Measurements from ENCODE around the gene THAP2. TPM values are rescaled to one million over a fixed set of nuclear protein-coding genes. Genes with fewer than 3 reads are reported as not detected.

The THAP2 gene
- total and polyA plus RNA-seq, 12 donors, result 2.3 to 9.7 (median 6.1) TPM

DNA sequence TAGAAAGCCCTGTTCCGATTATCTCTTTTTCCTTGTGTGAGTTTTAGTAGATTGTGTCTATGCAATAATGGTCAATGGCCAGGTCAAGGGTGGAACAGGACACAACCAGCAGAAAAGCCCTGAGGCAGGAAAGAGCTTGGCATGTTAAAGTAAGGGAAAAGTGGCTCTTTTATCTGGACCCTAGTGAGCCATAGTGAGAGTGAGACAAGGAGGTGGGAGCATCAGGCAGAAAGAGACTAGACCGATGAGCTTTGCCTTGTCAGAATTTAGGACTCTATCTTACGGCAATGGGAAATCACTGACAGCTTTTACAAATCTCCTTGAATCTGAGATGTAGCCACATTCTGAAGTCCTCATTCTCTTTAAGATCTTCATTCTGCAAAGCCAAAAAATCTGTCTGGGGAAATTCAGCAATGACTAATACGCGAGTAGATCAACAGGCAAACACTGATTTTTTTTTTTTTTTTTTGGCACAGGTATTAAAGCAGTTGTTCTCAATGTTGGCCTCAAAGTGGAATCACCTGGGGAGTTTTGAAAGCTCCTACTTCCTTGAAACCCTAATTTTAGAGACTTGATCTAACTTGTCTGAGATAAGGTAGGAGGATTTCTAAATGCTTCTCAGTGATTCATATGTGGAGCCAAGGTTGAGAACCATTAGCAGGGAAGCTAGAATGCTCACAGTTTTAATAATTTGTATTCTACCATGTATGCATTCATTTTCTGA, 55.7 kb downstream of the THAP2 start:
- no peaks in the 10 kb centered on the region for H3K36me3 ChIP-seq
- intact Hi-C loops (cut with DNase I), result no loop called here
- no peaks in the 10 kb centered on the region for H3K4me1 ChIP-seq
- no peaks in the 10 kb centered on the region for H3K27me3 ChIP-seq
- DNase-seq (no peak), ATAC-seq (no peak)
- TF ChIP-seq, protein P1, sequence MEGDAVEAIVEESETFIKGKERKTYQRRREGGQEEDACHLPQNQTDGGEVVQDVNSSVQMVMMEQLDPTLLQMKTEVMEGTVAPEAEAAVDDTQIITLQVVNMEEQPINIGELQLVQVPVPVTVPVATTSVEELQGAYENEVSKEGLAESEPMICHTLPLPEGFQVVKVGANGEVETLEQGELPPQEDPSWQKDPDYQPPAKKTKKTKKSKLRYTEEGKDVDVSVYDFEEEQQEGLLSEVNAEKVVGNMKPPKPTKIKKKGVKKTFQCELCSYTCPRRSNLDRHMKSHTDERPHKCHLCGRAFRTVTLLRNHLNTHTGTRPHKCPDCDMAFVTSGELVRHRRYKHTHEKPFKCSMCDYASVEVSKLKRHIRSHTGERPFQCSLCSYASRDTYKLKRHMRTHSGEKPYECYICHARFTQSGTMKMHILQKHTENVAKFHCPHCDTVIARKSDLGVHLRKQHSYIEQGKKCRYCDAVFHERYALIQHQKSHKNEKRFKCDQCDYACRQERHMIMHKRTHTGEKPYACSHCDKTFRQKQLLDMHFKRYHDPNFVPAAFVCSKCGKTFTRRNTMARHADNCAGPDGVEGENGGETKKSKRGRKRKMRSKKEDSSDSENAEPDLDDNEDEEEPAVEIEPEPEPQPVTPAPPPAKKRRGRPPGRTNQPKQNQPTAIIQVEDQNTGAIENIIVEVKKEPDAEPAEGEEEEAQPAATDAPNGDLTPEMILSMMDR (IDR thresholded peaks at IDR 0.05), result no peak
- no peak overlapping the region for H3K4me3 ChIP-seq
- WGBS, 2 donors, result 90 to 91% methylated on average over 5 of the region's 5 CpGs
- peaks cover 0 to 9% (median 0%) of the 10 kb centered on the region in 11 donors for H3K9me3 ChIP-seq
- H3K27ac ChIP-seq, result no peak overlapping the region

DNA sequence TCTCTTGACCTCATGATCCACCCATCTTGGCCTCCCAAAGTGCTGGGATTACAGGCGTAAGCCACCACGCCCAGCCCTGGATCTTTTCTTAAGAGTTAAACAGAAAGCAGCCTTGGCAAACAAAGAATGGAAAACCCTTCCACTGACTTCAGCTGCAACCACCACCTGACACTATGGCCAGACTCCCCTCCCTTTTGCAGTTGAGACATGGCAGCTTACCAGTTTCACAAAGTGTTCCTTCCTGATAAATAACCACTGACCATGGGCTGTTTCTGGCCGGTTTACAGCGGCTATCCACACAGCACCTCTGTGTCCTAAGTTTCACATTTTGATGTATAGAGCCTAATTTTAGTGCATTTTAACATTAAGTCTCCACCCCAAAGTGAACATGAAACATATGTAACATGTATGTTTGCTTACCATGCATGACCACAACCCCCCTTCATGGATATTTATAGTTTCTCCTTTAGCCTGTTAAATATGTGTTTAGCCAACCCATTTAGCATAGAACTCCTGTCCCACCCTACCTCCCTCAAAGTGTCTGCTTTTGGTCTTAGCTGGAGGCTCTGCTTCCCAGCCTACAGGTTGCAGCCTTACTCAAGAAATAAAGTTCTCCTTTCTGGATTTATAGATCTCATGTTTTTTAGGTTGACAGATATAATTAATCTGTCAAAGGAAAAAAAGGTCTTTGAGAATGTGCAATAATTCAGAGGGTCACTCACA, 57.8 kb downstream of the THAP2 start:
- intact Hi-C loops (cut with DNase I), result no loop called here
- no peak overlapping the region for H3K27ac ChIP-seq
- peak in 5 of 8 donors; percentile 38 to 89 (median 53) for ATAC-seq
- H3K27me3 ChIP-seq, result no peaks in the 10 kb centered on the region
- H3K4me3 ChIP-seq, result no peak overlapping the region
- H3K4me1 ChIP-seq, result no peaks in the 10 kb centered on the region
- peak in 1 of 2 donors; percentile 4 for DNase-seq
- H3K36me3 ChIP-seq, result no peaks in the 10 kb centered on the region
- TF ChIP-seq, protein P1 (IDR thresholded peaks at IDR 0.05), result no peak
- 80 to 87% methylated on average over 4 of the region's 4 CpGs for WGBS, 2 donors
- H3K9me3 ChIP-seq, result peaks cover 0 to 3% (median 0%) of the 10 kb centered on the region in 11 donors

DNA sequence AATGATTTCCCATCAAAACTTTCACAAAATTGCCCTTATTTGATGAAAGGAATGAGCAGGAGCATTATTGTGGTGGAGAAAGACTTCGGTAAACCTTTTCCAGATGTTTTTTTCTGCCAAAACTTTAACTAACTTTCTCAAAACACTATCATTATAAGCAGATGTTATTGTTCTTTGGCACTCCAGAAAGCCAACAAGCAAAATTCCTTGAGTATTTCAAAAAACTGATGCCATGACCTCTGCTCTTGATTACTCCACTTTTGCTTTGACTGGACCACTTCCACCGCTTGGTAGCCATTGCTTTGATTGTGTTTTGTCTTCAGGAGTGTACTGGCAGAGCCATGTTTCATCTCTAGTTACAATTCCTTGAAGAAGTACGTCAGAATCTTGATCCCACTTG, 60.9 kb downstream of the THAP2 start:
- TF ChIP-seq, protein P1 (IDR thresholded peaks at IDR 0.05), result no peak
- 73 to 79% methylated on average over 3 of the region's 3 CpGs for WGBS, 2 donors
- Histone ChIP-seq H3K27me3 (no peaks in the 10 kb centered on the region), H3K27ac (no peak overlapping the region), H3K9me3 (peaks cover 0 to 3% (median 0%) of the 10 kb centered on the region in 11 donors), H3K4me3 (no peak overlapping the region), H3K4me1 (no peaks in the 10 kb centered on the region), H3K36me3 (no peaks in the 10 kb centered on the region)
- intact Hi-C loops (cut with DNase I), result no loop called here
- ATAC-seq, result no peak
- no peak for DNase-seq

DNA sequence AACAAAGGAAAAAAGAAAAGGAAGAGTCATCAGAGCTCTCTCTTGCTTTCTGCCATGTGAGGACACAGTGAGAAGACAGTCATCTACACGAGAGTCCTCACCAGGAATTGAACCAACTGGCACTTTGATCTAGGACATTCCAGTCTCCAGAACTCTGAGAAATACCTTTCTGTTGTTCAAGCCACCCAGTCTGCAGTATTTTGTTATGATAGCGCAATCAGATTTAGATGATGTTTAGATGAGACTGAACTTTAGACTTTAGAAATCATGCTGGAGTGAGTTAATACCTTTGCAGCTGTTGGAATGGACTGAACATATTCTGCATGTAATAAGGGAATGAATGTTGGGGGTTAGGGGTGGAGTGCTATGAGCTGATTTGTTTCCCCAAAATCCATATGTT, 62.4 kb downstream of the THAP2 start:
- H3K4me3 ChIP-seq, result no peak overlapping the region
- peaks cover 0 to 3% (median 0%) of the 10 kb centered on the region in 11 donors for H3K9me3 ChIP-seq
- no peaks in the 10 kb centered on the region for H3K4me1 ChIP-seq
- H3K36me3 ChIP-seq, result no peaks in the 10 kb centered on the region
- ATAC-seq (no peak), DNase-seq (no peak)
- TF ChIP-seq, protein P1 (IDR thresholded peaks at IDR 0.05), result no peak
- H3K27ac ChIP-seq, result no peak overlapping the region
- no peaks in the 10 kb centered on the region for H3K27me3 ChIP-seq
- intact Hi-C loops (cut with DNase I), result no loop called here
- 76 to 82% methylated on average over 2 of the region's 2 CpGs for WGBS, 2 donors

Data from heart right ventricle (tissue), 16 donors.